Bronchial epithelial cell (primary cell): ENCODE data around the gene PPP2R2B. TPM values are rescaled to one million over a fixed set of nuclear protein-coding genes. Genes with fewer than 3 reads are reported as not detected.

Experiments
- DNase-seq: peaks from one replicate; pipeline ENCODE4 v3.0.0-alpha.2; 2010; ENCODE audit warnings: low read depth
- FAIRE-seq: peaks from 2 replicates; lab custom pipeline; 2011; peaks lifted over from hg19 to GRCh38; lab: Jason Lieb, UNC
- H3K27me3 ChIP-seq: 2 replicates; pipeline ENCODE4 v1.5.1; 2011; ENCODE audit warnings: low read length; ENCODE audit not compliant: control insufficient read depth, insufficient read depth
- H3K36me3 ChIP-seq: 2 replicates; pipeline ENCODE4 v1.5.1; 2011; ENCODE audit warnings: low read length; ENCODE audit not compliant: control insufficient read depth, insufficient read depth
- H3K4me3 ChIP-seq: 2 replicates; pipeline ENCODE4 v1.5.1; 2011; ENCODE audit warnings: mild to moderate bottlenecking, low read depth, low read length, control low read depth
- total RNA-seq: library from RNA; depleted of rRNA; stranded (reverse); fragments of >200 nt; gene quantifications from 2 replicates; pipeline ENCODE4 v1.2.1, GENCODE V29; 2014
- TF ChIP-seq, protein P1 (sequence below): IDR thresholded peaks from 2 replicates; pipeline ENCODE4 v1.5.1; 2011; ENCODE audit warnings: mild to moderate bottlenecking, moderate library complexity, low read length, control low read depth, inconsistent platforms; ENCODE audit not compliant: insufficient read depth, severe bottlenecking

The PPP2R2B gene
- total RNA-seq, 1 donor from 2014 or later = under 0.01 TPM

DNA sequence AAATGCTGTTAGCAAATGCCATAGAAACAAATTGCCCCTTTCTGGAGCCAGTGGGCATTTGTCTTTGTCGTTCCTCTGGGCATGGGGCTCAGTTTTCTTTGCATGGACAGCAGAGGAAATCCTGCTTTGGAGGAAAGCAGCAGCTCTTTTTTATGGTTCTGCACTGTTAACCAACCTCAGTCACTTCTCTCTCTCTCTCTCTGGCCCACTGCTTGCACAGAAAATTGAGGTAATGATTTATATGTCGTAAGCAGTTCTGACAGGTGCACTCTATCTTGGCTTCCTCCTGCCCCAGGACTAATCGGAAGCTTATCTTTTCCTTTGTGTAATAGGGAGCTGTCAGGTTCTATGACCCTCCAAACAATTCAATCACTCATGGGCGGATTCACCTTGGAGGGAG lies 202.9 kb downstream of the PPP2R2B start:
- DNase-seq = no peak
- no peak for FAIRE-seq
- no peak overlapping the region for H3K4me3 ChIP-seq
- H3K27me3 ChIP-seq = no peaks in the 10 kb centered on the region
- no peaks in the 10 kb centered on the region for H3K36me3 ChIP-seq
- TF ChIP-seq, protein P1, sequence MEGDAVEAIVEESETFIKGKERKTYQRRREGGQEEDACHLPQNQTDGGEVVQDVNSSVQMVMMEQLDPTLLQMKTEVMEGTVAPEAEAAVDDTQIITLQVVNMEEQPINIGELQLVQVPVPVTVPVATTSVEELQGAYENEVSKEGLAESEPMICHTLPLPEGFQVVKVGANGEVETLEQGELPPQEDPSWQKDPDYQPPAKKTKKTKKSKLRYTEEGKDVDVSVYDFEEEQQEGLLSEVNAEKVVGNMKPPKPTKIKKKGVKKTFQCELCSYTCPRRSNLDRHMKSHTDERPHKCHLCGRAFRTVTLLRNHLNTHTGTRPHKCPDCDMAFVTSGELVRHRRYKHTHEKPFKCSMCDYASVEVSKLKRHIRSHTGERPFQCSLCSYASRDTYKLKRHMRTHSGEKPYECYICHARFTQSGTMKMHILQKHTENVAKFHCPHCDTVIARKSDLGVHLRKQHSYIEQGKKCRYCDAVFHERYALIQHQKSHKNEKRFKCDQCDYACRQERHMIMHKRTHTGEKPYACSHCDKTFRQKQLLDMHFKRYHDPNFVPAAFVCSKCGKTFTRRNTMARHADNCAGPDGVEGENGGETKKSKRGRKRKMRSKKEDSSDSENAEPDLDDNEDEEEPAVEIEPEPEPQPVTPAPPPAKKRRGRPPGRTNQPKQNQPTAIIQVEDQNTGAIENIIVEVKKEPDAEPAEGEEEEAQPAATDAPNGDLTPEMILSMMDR = no peak

DNA sequence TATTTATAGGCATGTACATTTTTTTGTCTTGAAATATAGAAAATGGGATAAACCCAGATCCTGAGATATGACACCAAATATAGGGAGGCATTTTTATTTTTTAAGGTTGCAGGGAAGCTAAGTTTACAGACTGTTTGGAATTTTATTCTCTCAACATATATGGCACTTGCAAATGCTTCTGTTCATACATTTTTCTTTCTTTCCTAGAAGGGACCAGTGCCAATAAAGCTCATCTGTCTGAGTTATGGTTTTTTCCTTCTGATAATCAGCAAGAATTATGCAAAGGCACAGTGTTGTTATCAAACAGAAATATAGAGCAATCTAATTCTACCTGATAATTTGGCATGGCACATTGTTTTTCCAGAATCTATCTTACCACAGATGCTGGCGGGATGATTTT lies 205.7 kb downstream of the PPP2R2B start:
- no peak for FAIRE-seq
- Histone ChIP-seq H3K27me3 (no peaks in the 10 kb centered on the region), H3K36me3 (no peaks in the 10 kb centered on the region), H3K4me3 (no peak overlapping the region)
- DNase-seq = no peak
- TF ChIP-seq, protein P1 = no peak

DNA sequence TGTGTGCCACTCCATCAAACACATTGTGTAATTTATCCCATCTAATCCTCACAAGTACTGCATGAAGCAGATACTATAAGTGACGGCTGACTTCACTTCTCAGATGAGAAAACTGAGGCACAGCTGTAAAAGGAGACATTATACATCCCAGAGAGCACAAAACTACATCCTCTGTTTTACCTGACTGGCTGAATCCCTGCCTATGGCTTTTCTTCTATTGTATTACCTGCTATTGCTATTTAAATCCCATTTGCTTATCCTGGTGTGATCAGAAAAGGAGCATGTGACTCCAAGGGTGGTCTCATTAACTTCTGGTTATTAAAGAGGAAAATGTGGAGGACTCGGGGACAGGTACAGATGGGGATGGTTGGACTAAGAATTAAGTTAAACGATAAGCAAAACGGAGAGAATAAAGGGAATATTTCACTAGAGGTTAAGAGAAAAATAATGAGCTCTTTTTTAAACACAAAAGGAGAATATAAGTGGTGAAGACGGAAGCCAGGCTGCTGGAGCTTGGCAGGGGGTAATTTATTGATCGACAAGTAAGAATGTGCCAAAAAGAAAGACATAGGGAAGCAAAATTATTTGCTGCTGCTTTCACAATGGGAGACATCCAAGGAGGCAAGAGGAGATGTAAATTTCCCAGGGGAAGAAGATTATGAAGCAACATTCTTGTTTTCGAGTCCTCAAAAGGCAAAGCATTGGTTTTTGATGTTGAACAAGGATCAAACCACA lies 206.8 kb downstream of the PPP2R2B start:
- Histone ChIP-seq H3K4me3 (no peak overlapping the region), H3K36me3 (no peaks in the 10 kb centered on the region), H3K27me3 (no peaks in the 10 kb centered on the region)
- FAIRE-seq = no peak
- DNase-seq = no peak
- TF ChIP-seq, protein P1 = no peak

DNA sequence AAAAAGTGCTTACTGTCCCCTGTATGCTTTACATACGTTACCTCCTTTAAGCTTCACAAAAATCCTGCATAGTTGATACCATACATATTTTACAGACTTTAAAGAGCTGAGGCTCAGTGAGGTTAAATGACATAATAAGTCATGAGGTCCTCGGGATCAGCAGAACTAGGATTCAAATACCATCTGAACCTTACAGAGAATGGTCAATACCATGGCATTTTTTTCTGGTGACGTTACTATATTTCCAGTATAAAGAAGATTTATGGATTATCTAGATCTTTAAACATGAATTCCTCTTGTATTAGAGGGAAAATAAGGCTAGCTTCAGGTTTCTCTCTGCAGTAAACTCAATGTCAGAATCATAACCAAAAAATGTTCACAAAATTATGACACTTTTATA lies 208.9 kb downstream of the PPP2R2B start:
- FAIRE-seq = no peak
- Histone ChIP-seq H3K4me3 (no peak overlapping the region), H3K36me3 (no peaks in the 10 kb centered on the region), H3K27me3 (no peaks in the 10 kb centered on the region)
- TF ChIP-seq, protein P1 = no peak
- no peak for DNase-seq

DNA sequence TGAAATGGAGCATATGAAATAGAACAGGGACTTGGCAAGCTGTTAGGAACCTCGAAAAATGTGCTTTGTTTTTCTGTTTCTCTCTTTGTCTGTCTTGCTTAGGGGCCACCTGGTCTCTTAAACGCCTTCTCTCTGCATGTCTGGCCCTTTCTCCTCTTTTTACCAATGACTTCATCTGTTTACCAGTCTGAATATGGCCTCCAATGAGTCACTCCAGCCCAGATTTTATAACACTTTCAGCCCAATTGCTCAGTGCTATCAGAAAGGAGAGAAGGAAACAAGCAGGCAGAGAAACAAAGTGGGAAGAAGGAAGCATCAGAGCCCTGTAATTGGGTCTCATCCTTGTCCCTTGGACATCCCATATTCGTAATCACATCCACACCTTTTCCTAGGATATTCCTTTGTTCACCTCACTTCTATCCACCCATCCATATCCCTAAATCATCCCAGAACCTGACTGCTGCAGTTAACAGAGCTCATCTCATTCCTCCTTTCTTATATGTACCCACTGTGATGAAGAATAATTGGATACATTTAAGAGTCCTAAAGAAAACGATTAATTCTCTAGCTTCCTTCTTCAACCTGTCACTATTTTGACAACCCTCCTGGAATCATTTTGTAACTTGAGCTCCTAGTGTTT lies 210.8 kb downstream of the PPP2R2B start:
- no peak for FAIRE-seq
- Histone ChIP-seq H3K27me3 (no peaks in the 10 kb centered on the region), H3K4me3 (no peak overlapping the region), H3K36me3 (no peaks in the 10 kb centered on the region)
- TF ChIP-seq, protein P1 = no peak
- peak; percentile 75 for DNase-seq
